HG03469 (cell line): ENCODE measurements around the gene RXFP1.
A peak's percentile ranks its signal among the peaks of the same experiment; 100 is the strongest.

Source experiments
- ATAC-seq: cut with Tn5 transposase; IDR thresholded peaks from one replicate; pipeline ENCODE4 v1.9.1; 2021; ENCODE audit warnings: mild to moderate bottlenecking, moderate library complexity, moderate number of reproducible peaks; ENCODE audit not compliant: unreplicated experiment

RXFP1 gene

DNA sequence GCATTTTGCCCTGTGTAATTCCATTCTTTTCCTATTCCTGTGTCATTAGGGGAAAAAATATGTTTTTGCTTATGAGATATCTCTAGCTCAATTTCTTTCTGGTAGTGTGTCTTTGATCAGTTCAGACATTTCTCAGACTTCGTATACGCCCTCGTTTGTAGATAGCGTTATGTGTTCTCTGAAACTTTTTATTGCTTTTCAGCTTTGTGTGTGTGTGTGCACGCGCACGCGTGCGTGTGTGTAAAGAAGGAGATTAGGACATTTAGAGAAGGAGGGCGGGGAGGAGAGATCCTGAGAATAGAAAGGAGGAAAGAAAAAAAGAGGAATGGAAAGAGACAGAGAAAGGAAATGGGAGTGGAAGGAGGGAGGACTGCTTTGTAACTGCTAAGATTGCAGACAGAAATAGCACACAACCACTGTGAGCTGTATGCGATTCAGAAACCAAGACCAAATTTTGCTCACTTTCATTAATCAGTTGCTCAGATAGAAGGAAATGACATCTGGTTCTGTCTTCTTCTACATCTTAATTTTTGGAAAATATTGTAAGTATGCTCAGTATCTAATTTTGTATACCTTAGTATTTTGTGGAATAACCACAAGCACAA lies at the start of gene RXFP1:
TSS of gene RXFP1 (plus strand) at position 399 of the 605 bp plus-strand sequence. CDS start at position 494, 95 bp downstream.
- ATAC-seq: no peak

DNA sequence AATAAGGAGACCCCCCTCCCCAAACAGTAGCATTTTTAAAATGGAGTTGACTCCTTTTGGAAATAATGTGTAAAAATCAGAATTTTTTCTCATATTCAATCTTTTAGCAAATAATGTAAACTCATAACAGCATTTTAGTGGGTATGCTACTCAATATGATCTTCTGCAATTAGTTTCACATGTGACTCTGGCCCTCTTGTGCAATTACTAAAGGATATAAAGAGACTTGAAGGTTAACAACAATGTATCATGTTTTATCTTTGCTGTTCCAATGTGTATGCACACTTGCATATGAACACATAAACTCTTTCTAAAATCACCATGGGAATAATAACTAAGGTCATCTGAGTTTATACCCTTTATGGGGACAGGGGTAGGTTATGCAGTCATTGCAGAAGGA lies 39.9 kb upstream of the RXFP1 start:
- ATAC-seq: no peak

DNA sequence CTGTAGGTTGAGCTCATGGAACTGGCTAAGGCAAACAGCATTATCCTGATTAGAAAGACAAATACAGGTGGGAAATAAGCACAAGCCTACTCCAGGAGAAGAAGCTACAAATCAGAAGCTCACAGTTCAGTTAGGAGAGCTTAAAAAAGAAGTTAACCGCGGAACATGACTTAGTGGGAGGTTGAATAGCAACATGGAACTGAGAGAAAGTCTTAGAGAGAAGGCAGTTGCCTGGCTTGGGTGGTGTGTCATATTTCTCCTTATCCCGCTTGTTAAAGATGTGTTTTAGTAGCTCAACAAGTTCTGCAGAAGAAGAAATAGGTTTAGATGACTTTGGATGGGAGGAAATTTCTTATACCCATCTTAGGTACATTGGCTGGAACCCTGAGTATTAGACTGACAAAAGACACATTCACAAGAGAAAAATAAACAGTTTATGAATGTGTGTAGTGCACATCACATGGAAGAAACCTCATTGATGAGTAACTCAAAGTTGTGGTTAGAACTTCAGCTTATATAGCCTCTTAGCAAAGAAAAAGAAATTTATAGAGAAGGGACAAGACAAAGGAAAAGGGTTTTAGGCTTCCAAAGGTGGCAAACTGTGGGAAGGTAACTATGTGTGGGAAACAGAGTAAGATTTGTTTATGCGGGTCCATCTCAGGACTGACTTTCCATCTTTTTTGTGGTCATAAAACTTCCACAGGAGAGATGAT lies 37.4 kb upstream of the RXFP1 start:
- no peak for ATAC-seq

DNA sequence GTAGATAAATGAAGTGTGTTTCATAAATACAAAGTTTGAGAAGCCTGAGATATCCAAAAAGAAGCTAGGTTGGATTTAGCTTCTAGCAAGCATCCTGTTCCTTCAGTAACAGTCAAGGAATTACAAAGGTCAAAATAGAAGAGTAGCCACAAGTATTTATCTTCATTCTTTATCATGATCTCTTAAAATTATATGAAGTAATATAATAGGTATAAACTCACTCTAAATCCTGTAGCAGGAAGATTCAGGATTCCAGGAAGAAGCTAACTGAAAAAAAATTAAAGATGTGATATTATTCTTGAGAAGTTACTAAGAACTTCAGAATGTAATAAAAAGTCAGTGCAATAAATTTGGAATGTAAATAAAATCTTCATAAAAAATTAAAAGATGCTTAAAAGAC lies 31.1 kb upstream of the RXFP1 start:
- ATAC-seq: no peak

DNA sequence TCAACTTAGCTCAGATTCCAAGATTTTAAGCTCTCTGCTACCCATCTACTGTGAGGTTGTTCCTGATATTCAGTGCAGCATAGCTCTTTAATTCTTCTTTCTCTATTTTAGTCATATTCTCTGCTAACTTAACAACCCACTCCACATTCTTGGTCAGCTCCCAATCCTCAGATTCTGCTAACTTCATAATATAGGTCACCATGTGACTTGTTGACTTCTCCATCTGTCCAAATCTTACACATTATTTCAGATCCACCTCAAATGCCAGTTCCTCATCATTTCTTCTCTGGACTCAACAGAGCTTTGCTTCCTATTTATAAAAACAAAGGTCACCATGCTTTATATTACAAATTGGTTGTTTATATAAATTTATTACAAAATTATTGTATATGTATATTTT lies 29.3 kb upstream of the RXFP1 start:
- no peak for ATAC-seq

DNA sequence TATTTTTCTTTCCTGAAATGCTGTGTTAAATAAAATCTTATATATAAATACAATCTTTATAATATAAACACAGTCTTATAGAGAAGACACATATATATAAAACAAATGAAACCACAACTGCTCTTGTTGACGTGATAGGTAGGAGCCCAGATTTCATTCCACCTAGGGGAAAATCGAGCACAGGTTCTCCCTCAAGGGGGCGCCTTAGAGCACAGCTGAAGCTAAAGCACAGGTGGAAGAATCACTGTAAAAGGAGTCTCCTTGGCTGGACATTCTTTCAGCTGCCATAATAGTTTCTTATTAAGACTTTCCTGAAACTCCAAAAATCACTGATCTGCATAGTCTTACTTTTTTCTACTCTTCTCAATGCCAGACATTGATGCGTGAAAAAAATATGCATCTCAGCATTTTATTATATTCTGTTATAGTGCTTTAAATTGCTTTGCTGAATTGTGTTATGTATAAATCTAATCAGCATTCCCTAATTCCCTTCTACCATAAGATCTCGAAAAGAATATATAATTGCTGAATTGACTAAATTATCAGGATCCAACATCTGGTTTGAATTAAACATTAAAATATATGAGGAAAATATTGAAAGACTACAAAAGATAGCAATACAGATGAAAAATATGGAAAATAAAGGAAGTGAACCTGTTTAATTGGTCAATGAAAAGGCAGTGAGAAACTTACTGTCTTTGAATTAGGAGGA lies 25.5 kb upstream of the RXFP1 start:
- ATAC-seq: no peak

DNA sequence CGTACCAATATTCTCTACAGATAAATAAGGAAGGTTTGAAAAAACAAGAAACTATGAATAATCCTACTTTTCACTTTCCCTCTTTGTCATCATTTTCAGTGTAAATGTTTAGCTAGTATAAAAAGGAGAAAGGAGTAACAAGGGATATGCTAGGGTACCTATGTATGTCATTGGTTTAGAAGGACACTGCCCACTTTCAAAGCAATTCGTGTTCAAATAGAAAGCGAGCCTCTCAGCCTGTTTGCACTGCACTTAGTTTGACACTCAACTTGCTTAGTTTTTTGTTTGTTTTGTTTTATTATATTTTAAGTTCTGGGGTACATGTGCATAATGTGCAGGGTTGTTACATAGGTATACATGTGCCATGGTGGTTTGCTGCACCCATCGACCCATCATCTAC lies 21.6 kb upstream of the RXFP1 start:
- no peak for ATAC-seq

DNA sequence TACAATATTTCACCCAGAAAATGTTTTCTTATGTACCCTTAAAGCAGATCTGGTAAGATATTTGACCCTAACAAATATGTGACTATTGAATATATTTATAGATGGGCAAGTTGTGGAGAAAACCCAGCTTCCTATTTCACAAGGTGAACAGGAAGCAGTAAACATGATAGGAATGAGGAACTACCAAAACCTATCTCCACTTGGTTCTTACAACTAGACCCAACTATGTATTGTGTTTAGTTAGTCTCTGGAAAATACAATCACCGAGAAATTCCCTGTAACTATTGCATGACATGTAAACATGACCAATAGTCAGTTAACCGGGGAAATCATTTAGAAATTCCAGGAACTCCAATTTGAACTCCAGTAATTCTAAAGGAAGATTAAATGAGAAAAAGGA lies 8.4 kb upstream of the RXFP1 start:
- ATAC-seq: no peak

DNA sequence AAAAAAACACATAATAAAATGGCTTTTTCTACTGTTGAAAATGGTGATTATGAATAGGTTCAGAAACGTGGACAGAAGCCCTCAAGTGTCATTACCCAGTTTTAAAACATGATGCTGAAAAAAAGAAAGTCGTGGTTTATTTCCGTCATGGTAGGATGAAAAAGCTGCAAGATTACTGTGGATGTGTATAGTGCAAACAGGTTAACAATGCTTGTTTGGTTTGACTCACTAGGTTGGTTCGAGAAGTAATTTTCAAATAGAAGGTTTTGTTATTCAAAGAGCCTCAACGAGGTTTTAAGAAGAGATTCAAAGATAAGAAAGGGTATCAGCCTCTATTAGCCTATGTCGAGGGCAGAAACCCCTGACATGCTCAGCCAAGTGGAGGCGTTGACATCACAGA lies 2.5 kb upstream of the RXFP1 start:
- ATAC-seq: no peak

DNA sequence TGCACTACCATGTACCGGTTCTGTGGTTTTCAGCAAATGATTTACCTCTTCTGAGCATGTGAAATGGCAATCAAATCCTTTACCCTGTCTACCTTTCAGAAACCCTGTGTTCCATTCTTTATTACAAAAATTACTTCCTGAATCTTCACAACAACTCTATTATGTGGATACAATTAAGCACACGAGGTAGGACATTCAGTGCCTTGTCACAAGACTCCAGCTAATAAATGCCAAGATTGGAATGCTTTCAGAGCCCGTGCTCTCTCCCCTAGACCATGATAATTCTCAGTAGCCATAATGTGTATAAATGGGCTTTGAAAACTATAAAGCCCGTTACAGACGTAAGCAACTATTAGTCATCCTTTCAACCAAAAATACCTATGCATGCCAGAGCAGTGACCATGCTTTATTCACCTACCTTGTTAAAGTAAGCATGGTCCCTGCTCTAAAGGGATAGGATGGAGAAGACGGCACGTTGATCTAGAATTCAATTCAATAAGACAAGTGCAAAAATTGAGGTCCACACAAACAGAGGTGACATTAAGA lies 2.4 kb downstream of the RXFP1 start:
- ATAC-seq: no peak

DNA sequence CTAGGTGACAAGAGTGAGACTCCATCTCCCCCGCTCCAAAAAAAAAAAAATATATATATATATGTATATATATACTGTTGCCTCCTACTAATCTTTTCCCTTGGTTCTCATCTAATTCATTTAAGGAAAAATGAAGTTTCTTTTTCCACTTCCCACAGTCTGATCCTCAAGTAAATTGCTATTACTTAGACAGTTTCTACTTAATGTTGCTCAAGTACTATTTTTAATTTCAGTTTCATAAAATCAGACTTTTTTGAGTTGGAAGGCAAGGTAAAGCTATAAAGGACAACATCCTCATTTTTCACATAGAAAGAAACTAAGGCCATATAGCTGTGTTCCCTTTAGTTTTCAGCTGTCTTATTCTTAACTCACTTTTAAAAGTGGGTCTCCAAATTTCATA lies 5.8 kb downstream of the RXFP1 start:
- no peak for ATAC-seq

DNA sequence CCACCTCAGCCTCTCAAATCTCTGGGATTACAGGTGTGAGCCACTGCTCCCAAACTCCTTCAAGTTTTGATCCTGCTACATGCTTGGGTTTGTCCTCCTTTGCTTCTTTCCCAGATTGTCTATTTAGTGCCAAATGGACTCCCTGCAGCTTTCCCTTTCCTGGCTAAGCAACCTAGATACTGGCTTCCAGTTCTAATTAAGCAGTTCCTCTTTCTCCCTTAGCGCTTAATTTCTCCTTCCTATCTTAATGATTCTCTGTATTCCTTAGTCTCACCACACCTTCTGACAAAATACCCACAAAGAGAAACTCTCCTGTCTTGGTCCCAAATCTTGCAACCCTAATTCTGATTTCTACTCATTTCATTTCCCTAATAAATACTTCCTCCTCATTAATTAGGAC lies 7.8 kb downstream of the RXFP1 start:
- ATAC-seq: no peak

DNA sequence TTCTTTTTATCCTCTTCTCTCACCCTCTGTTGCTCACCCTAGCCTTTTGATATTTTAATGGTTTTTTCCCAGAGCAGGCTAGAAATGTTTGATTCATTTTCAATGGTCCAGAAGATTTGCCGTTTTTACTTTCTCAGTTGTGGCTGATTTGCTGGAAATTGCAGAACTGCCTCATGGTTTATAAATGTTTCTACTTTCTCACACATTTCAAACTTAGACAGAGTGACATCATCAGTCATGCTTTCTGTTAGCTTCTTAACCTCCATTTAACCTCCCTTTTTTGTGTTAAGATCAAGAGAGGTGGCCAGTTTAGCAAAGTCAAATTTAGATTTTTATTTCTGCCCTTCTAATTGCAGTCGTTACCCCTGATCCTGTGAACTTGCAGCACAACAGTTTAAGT lies 8.7 kb downstream of the RXFP1 start:
- no peak for ATAC-seq

DNA sequence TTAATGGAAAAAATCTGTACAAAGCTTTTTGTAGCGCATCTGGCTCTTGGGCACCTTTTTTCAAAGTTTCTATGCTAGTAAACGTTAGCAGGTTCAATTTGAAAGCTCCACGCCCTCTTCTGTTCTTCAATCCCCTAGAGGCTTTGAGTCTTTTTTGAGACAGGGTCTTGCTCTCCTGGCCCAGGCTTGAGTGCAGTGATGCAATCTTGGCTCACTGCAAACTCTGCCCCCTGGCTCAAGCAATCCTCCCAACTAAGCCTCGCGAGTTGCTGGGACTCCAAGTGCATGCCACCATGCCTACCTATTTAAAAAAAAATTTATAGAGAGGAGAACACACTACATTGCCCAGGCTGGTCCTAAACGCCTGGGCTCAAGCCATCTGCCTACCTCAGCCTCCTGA lies 9.2 kb downstream of the RXFP1 start:
- ATAC-seq: no peak

DNA sequence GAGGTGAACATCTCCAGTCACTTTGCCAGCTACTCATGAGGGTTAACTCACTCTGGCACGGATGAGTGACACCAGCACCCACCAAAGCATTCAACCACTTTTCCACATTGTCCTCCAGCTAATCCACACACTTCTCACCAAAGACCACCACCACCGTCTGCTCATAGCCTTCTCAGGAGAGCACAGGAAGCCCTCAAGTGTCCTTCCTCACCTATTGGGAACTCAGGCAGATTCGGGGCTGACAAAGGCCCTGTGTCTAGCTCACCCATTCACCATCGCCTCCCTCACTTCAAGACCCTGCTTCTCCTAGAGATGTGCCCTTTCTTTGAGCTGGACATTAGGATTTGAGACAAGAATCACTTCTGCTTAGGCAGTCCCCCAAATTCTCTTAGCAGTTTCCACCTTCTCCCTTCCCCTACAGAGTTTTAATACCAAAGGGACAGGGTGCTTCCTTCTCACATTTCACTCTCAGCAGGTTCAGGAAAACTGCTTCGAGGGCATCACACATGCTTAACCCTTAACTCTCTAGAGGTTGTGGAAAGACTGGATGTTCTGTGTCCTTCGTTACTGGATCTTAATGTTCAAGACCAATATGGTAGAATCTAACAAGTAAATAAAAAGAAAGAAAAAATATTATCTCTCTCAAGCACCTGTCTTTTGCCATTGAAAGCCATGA lies 11.0 kb downstream of the RXFP1 start:
- ATAC-seq: no peak

DNA sequence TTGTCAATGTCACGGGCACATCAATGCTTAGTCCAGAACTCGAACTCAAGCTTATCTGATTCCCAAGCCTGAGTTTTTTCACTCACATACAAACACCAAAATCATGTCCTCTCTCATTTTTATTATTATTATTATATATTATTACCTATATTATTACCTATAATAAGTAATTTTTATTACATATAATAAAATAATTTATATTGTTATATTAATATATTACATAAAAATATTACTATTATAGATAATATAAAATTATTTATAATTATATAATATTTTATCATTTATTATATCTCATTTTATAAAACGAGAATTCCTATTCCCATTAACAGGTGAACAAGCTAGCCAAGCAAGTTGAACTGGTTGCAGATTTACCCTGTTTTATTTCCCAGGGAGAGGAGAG lies 13.0 kb downstream of the RXFP1 start:
- no peak for ATAC-seq

DNA sequence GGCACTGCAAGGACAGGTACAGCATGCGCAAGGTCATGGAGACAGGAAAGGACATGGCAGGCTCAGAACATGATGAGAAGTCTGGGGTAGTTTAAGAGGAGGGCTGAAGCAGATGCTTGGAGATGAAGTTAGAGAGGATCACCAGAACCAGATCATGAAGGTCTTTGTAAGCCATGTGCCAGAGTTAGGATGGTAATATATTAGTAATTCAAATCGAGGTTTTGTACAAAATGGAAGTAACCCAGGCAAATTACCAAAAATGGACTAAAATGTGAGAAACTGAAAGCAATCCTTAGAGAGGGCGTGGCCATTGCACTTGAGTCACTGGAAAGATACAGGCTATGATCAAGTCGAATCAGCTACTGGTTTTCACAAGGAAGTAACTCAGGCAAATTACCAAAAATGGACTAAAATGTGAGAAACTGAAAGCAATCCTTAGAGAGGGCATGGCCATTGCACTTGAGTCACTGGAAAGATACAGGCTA lies 13.5 kb downstream of the RXFP1 start:
- ATAC-seq: peak; percentile 77

DNA sequence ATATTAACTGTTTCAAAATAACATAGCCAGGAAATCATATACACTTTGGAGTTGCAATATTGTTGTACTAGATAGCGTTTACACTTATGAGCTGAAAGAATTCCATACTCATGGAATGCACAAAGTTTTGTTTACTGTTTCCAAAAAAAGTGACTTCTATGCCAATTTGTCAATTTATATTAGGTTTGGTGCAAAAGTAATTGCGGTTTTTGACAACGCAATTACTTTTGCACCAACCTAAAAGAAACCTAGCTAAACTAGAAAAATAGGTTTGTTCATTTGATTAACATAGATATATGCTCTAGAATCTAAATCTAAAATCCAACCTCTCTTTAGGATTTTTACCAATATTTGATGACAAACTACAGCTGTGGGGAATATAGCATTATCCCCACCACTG lies 15.2 kb downstream of the RXFP1 start:
- ATAC-seq: no peak

DNA sequence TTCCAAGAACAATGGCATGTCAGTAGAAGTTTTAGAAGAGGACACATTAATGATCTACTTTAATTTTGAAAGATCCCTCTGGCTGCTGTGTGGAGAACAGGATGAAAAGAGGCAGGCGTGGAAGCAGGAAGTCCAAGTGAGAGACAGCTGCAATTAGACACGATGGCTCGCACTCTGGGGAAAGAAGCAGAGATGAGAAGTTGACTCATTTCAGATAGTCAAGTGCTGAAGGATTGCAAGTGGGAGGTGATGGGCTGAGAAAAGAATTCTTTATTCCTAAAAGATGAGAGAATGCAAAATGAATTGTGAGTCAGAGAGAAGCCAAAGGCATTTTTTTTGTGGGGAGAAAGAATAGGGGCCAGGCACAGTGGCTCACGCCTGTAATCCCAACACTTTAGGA lies 16.5 kb downstream of the RXFP1 start:
- no peak for ATAC-seq

DNA sequence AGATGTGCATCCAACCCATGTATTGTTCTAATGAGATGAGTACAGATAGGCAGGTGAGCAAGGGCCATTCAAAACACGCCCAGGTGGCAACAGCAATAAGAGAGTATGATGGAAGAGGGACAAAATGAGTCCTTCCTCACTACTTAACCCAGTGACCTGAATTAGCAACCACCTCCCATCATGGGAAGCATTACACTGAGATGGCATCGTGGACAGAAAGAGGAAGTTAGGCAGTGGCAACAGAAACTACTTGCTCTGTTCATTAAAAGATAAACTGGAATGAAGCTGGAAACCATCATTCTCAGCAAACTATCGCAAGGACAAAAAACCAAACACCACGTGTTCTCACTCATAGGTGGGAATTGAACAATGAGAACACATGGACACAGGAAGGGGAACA lies 17.2 kb downstream of the RXFP1 start:
- no peak for ATAC-seq
